OCI-LY7 (cell line): ENCODE data around the gene PTX4.

ENCODE experiments used
- CTCF ChIP-seq: fragments of 200-600 bp; sonication (generic); conservative IDR thresholded peaks from 2 replicates; pipeline ENCODE4 v1.5.1; 2014; ENCODE audit warnings: mild to moderate bottlenecking, antibody characterized with exemption, low read length, moderate library complexity, mixed read lengths
- EZH2phosphoT487 ChIP-seq: fragments of 200-600 bp; sonication (generic); IDR thresholded peaks from 2 replicates; pipeline ENCODE4 v1.6.1; 2018; ENCODE audit warnings: low read depth, borderline replicate concordance, mild to moderate bottlenecking, mixed run types, antibody characterized with exemption, low read length, moderate library complexity, mixed read lengths

GRCh38 chr16:1511662-1512569, 23.2 kb upstream of the PTX4 start:
- TF ChIP-seq CTCF (no peak), EZH2phosphoT487 (no peak)
